HEK293 (cell line): ENCODE results near the gene PTBP1.

Experiments
- BCL6B ChIP-seq: fragments of 450-650 bp; formaldehyde crosslinking; IDR thresholded peaks from 2 replicates; pipeline ENCODE4 v1.5.1; 2017; ENCODE audit warnings: missing biosample characterization, missing genetic modification characterization
- RBAK ChIP-seq: fragments of 450-650 bp; formaldehyde crosslinking; IDR thresholded peaks from 2 replicates; pipeline ENCODE4 v1.5.1; 2016; ENCODE audit warnings: missing biosample characterization, missing genetic modification characterization
- REST ChIP-seq: fragments of 450-650 bp; formaldehyde crosslinking; IDR thresholded peaks from 2 replicates; pipeline ENCODE4 v1.5.1; 2016; ENCODE audit warnings: missing biosample characterization, missing genetic modification characterization
- YY1 ChIP-seq: fragments of 450-650 bp; formaldehyde crosslinking; IDR thresholded peaks from 2 replicates; pipeline ENCODE4 v1.5.1; 2018; ENCODE audit warnings: missing biosample characterization, missing genetic modification characterization
- ZBTB44 ChIP-seq: fragments of 450-650 bp; IDR thresholded peaks from 2 replicates; pipeline ENCODE4 v1.5.1; 2018; ENCODE audit warnings: missing biosample characterization, mild to moderate bottlenecking, missing genetic modification characterization
- ZNF133 ChIP-seq: fragments of 450-650 bp; formaldehyde crosslinking; IDR thresholded peaks from 2 replicates; pipeline ENCODE4 v1.5.1; 2016; ENCODE audit warnings: missing biosample characterization, missing genetic modification characterization
- ZNF184 ChIP-seq: fragments of 450-650 bp; IDR thresholded peaks from 2 replicates; pipeline ENCODE4 v1.5.1; 2018; ENCODE audit warnings: missing biosample characterization, mild to moderate bottlenecking, missing genetic modification characterization
- ZNF274 ChIP-seq, 2 experiments: fragments of 200-500 bp in 1 of 2; fragments of 450-650 bp in 1 of 2; sonication (Bioruptor generic) in 1 of 2; formaldehyde crosslinking in 1 of 2; IDR thresholded peaks; 2 replicates each; pipeline versions ENCODE4 v1.5.1 to v1.6.1; 2014 to 2016; ENCODE audit warnings: borderline replicate concordance in 1 of 2, inconsistent platforms in 1 of 2, low read length in 1 of 2, missing biosample characterization in 1 of 2, missing genetic modification characterization in 1 of 2
- ZNF530 ChIP-seq: fragments of 450-650 bp; formaldehyde crosslinking; IDR thresholded peaks from 2 replicates; pipeline ENCODE4 v1.5.1; 2016; ENCODE audit warnings: low read depth, missing biosample characterization, missing genetic modification characterization
- ZNF561 ChIP-seq: fragments of 450-650 bp; IDR thresholded peaks from 2 replicates; pipeline ENCODE4 v1.5.1; 2018; ENCODE audit warnings: missing biosample characterization, missing genetic modification characterization, borderline replicate concordance
- ZNF677 ChIP-seq: fragments of 450-650 bp; IDR thresholded peaks from 2 replicates; pipeline ENCODE4 v1.5.0; 2018; ENCODE audit warnings: missing biosample characterization, mild to moderate bottlenecking, missing genetic modification characterization, moderate library complexity
- ZSCAN23 ChIP-seq: fragments of 450-650 bp; formaldehyde crosslinking; IDR thresholded peaks from 2 replicates; pipeline ENCODE4 v1.5.1; 2016; ENCODE audit warnings: missing biosample characterization, missing genetic modification characterization
- TF ChIP-seq, protein P1 (sequence below): fragments of 450-650 bp; formaldehyde crosslinking; IDR thresholded peaks from 2 replicates; pipeline ENCODE4 v1.5.1; 2016; ENCODE audit warnings: missing biosample characterization, missing genetic modification characterization

DNA sequence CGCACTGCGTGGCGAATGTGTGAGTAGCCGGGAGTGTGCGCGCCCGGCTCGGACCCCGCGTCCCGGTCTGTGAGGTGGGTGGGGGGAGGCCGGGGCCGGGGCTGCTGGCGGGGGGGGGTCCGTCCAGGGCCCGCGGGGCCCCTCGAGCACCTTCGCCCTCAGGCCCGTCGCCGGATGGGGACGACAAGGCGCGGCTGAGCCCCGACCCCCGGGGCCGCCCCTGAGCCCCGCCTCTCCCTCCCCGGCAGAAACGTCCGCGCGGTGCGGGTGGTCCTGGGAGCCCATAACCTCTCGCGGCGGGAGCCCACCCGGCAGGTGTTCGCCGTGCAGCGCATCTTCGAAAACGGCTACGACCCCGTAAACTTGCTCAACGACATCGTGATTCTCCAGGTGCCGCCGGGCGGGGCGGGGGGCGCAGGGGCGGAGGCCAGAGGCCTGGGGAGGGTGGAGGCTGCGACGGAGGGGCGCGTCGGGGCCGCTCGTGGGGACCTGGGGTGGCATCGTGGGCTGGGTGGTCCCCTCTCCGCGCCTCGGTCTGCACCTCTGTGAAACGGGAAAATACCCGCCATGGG is 55.8 kb downstream of the PTBP1 start:
- TF ChIP-seq YY1 (no peak), ZBTB44 (tag by site-specific recombination) (no peak), BCL6B (tag by site-specific recombination) (no peak), ZNF274 (IDR thresholded peaks at IDR 0.05; ENCODE audit: low read length) (no peak), ZNF274 (tag by site-specific recombination; IDR thresholded peaks at IDR 0.05; ENCODE audit: borderline replicate concordance) (no peak), ZNF677 (tag by site-specific recombination) (no peak), ZSCAN23 (tag by site-specific recombination) (no peak), ZNF184 (no peak), ZNF561 (tag by site-specific recombination) (no peak), RBAK (tag by site-specific recombination) (no peak), ZNF133 (tag by site-specific recombination) (no peak), REST (no peak), ZNF530 (tag by site-specific recombination) (no peak)
- TF ChIP-seq, protein P1, sequence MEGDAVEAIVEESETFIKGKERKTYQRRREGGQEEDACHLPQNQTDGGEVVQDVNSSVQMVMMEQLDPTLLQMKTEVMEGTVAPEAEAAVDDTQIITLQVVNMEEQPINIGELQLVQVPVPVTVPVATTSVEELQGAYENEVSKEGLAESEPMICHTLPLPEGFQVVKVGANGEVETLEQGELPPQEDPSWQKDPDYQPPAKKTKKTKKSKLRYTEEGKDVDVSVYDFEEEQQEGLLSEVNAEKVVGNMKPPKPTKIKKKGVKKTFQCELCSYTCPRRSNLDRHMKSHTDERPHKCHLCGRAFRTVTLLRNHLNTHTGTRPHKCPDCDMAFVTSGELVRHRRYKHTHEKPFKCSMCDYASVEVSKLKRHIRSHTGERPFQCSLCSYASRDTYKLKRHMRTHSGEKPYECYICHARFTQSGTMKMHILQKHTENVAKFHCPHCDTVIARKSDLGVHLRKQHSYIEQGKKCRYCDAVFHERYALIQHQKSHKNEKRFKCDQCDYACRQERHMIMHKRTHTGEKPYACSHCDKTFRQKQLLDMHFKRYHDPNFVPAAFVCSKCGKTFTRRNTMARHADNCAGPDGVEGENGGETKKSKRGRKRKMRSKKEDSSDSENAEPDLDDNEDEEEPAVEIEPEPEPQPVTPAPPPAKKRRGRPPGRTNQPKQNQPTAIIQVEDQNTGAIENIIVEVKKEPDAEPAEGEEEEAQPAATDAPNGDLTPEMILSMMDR: no peak
